ENCODE data around the gene FAM20A. TPM values are rescaled to one million over a fixed set of nuclear protein-coding genes. Genes with fewer than 3 reads are reported as not detected.

FAM20A gene
- total RNA-seq, 1 donor from 2014 or later = not detected

DNA sequence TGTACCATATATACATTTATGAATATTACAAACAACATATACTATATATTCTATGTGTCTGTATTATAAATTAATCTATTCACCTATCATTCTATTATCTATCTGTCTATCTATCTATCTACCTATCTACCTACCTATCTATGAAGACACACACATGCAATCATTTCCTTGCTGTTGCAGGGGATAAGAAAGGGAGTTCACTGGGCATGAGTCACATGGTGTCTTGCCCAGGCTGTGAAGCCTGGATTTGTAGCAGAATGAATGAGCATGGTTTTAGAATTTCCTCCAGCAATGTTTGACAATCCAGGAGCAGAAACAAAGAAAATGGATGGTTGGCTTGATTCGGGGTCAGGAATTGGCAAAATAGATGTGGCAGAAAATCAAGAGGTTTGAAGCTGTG, 23.2 kb upstream of the FAM20A start:
- TF ChIP-seq, protein P1, sequence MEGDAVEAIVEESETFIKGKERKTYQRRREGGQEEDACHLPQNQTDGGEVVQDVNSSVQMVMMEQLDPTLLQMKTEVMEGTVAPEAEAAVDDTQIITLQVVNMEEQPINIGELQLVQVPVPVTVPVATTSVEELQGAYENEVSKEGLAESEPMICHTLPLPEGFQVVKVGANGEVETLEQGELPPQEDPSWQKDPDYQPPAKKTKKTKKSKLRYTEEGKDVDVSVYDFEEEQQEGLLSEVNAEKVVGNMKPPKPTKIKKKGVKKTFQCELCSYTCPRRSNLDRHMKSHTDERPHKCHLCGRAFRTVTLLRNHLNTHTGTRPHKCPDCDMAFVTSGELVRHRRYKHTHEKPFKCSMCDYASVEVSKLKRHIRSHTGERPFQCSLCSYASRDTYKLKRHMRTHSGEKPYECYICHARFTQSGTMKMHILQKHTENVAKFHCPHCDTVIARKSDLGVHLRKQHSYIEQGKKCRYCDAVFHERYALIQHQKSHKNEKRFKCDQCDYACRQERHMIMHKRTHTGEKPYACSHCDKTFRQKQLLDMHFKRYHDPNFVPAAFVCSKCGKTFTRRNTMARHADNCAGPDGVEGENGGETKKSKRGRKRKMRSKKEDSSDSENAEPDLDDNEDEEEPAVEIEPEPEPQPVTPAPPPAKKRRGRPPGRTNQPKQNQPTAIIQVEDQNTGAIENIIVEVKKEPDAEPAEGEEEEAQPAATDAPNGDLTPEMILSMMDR (IDR thresholded peaks at IDR 0.05) = no peak
- DNase-seq (no peak), ATAC-seq (ENCODE audit: low read depth) (no peak)
- CTCF ChIA-PET = no interaction called here
- Mint-ChIP-seq H3K4me3 (no peak overlapping the region), H3K27me3 (peaks cover 12% of the 10 kb centered on the region), H3K4me1 (no peaks in the 10 kb centered on the region), H3K36me3 (ENCODE audit: low read depth) (no peaks in the 10 kb centered on the region), H3K27ac (no peak overlapping the region), H3K9me3 (peaks cover 2% of the 10 kb centered on the region)
- POLR2A ChIA-PET = no interaction called here
- intact Hi-C loops (cut with micrococcal nuclease) = no loop called here

DNA sequence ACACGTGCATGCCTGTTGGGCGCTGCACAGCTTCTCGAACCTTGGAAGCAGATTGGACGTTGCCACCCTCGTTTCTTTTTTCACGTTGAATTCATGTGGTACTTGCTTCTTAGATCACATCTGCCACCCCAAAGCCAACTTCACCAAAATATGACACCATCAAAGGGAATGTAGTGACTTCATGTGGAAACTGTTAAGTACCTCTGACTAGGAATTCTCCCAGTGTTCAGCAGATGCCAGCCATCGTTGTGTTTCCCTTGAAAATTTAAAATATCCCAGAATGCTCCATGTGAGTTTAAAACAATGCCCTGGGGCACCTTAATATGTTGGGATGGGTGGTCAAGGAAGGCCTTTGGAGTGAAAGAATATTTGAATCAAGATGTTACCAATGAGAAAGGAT, 22.6 kb upstream of the FAM20A start:
- ChIA-PET CTCF (no interaction called here), POLR2A (no interaction called here)
- TF ChIP-seq, protein P1 (IDR thresholded peaks at IDR 0.05) = no peak
- DNase-seq = no peak
- no peak for ATAC-seq (ENCODE audit: low read depth)
- no peak overlapping the region for H3K27ac Mint-ChIP-seq
- peaks cover 2% of the 10 kb centered on the region for H3K9me3 Mint-ChIP-seq
- H3K4me1 Mint-ChIP-seq = no peaks in the 10 kb centered on the region
- H3K27me3 Mint-ChIP-seq = peaks cover 12% of the 10 kb centered on the region
- intact Hi-C loops (cut with micrococcal nuclease) = no loop called here
- no peaks in the 10 kb centered on the region for H3K36me3 Mint-ChIP-seq (ENCODE audit: low read depth)
- no peak overlapping the region for H3K4me3 Mint-ChIP-seq

DNA sequence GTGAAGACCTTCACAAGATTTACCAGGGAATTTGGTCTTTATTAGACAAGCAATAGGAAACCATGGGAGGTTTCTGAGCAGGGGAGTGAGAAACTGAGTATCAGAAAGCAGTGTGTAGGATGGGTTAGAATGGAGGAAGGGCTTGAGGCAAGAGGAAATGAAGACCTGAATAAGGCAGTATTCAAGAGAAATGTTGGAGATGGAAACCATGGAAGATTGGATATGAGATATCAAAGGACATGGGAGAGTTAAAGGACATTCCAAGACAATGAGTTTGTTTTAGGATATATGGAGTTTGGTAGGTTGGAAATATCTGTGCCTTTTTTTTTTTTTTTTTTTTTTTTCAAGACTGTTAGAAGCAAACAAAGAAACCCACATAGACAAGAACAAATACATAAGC, 21.3 kb upstream of the FAM20A start:
- ATAC-seq (ENCODE audit: low read depth) (no peak), DNase-seq (no peak)
- Mint-ChIP-seq H3K27ac (no peak overlapping the region), H3K27me3 (peaks cover 22% of the 10 kb centered on the region), H3K9me3 (peaks cover 2% of the 10 kb centered on the region), H3K4me3 (no peak overlapping the region), H3K4me1 (no peaks in the 10 kb centered on the region), H3K36me3 (ENCODE audit: low read depth) (no peaks in the 10 kb centered on the region)
- CTCF ChIA-PET = no interaction called here
- POLR2A ChIA-PET = no interaction called here
- TF ChIP-seq, protein P1 (IDR thresholded peaks at IDR 0.05) = no peak
- intact Hi-C loops (cut with micrococcal nuclease) = no loop called here

DNA sequence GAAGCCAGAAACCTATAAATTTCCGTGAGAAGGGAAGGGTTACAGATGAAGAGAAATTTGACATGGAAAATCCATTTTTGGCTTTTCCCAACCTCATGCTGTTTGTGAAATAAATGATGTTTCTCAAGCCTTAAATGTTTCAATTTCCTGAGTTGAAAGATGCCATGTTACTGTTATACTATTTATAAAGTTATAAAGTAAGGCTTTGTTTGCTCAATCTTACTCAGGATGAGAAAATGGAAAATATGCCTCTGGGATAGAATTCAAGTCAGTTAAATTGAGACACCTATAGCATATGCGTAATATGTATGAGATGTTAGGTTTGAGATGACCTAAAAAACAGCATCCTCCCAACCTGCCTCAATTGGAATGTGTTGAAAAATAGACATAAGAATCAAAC, 19.9 kb upstream of the FAM20A start:
- TF ChIP-seq, protein P1 (IDR thresholded peaks at IDR 0.05) = no peak
- CTCF ChIA-PET = no interaction called here
- intact Hi-C loops (cut with micrococcal nuclease) = no loop called here
- Mint-ChIP-seq H3K27me3 (peaks cover 24% of the 10 kb centered on the region), H3K4me3 (no peak overlapping the region), H3K9me3 (peaks cover 2% of the 10 kb centered on the region), H3K27ac (no peak overlapping the region), H3K36me3 (ENCODE audit: low read depth) (no peaks in the 10 kb centered on the region), H3K4me1 (no peaks in the 10 kb centered on the region)
- ATAC-seq (ENCODE audit: low read depth) = no peak
- DNase-seq = no peak
- POLR2A ChIA-PET = no interaction called here

DNA sequence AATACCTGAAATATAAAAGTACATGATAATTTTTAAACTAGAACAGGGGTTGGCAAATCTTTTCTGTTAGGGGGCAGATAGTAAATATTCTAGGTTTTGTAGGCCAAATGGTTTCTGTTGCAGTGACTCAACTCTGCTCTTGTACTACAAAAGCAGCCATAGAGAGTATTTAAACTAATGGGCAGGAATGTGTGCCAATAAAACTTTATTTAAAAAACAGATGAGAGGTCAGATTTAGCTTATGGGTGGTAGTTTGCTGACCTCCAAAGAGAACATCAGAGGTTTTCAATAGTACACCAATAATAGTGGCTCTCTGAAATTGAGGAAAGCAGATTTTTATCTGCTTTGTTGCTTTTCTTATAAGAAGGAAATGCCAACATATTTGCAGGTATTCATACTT, 15.2 kb upstream of the FAM20A start:
- POLR2A ChIA-PET = no interaction called here
- H3K9me3 Mint-ChIP-seq = peaks cover 2% of the 10 kb centered on the region
- H3K27ac Mint-ChIP-seq = no peak overlapping the region

More for the DNA sequence above, 15.2 kb upstream of the FAM20A start:
- intact Hi-C loops (cut with micrococcal nuclease) = no loop called here
- no peaks in the 10 kb centered on the region for H3K36me3 Mint-ChIP-seq (ENCODE audit: low read depth)
- CTCF ChIA-PET = no interaction called here
- DNase-seq (no peak), ATAC-seq (ENCODE audit: low read depth) (no peak)
- H3K4me1 Mint-ChIP-seq = no peaks in the 10 kb centered on the region
- TF ChIP-seq, protein P1 (IDR thresholded peaks at IDR 0.05) = no peak
- H3K27me3 Mint-ChIP-seq = peaks cover 35% of the 10 kb centered on the region
- H3K4me3 Mint-ChIP-seq = no peak overlapping the region

All from activated B cell treated with CpG ODN at 0.5 μM for 24 hours (primary cell).